SK-N-SH (cell line): ENCODE measurements around the gene DCLK1. TPM values are rescaled to one million over a fixed set of nuclear protein-coding genes. Genes with fewer than 3 reads are reported as not detected.

Experiments used
- CTCF ChIA-PET: fragments of 300-600, 350-600 bp; formaldehyde crosslinking; extraction: SDS; loops from one replicate; lab custom pipeline; 2021; lab: Yijun Ruan, JAX
- POLR2A ChIA-PET: fragments of 350-600 bp; sonication (Branson Sonifier 250); formaldehyde crosslinking; extraction: SDS; loops from one replicate; lab custom pipeline; 2020; ENCODE audit warnings: antibody characterized with exemption, inconsistent platforms; lab: Yijun Ruan, JAX
- DNase-seq: peaks from one replicate; pipeline ENCODE4 v3.0.0; 2012
- H2AFZ ChIP-seq: fragments of 200-600 bp; sonication (generic); 2 replicates; pipeline ENCODE4 v1.8.1; 2016; ENCODE audit warnings: antibody characterized with exemption, mild to moderate bottlenecking, low read depth
- H3F3A ChIP-seq: fragments of 200-600 bp; sonication (generic); replicated peaks from 2 replicates; pipeline ENCODE3; 2016; ENCODE audit warnings: antibody characterized with exemption, mild to moderate bottlenecking; ENCODE audit not compliant: insufficient read depth
- H3K27ac ChIP-seq, 2 experiments: fragments of 200-500 bp in 1 of 2; fragments of 200-600 bp in 1 of 2; sonication (Bioruptor generic) in 1 of 2; sonication (generic), shearing (Covaris generic) in 1 of 2; 2 replicates each; pipeline versions ENCODE4 v1.5.1 to v1.6.1; 2014 to 2016; ENCODE audit warnings: low read depth in 2 of 2, inconsistent platforms in 1 of 2, low read length in 1 of 2, mild to moderate bottlenecking in 1 of 2, mixed read lengths in 1 of 2
- H3K27me3 ChIP-seq: fragments of 200-600 bp; sonication (generic), shearing (Covaris generic); 2 replicates; pipeline ENCODE4 v1.6.1; 2016; ENCODE audit warnings: mixed run types; ENCODE audit not compliant: insufficient read depth
- H3K36me3 ChIP-seq, 2 experiments: fragments of 200-500 bp in 1 of 2; fragments of 200-600 bp in 1 of 2; sonication (Bioruptor generic) in 1 of 2; sonication (generic) in 1 of 2; replicated peaks in 1 of 2; 2 replicates each; pipeline versions ENCODE3 to v1.5.1; 2014 to 2016; ENCODE audit warnings: low read length in 1 of 2, mild to moderate bottlenecking in 1 of 2; ENCODE audit not compliant: insufficient read depth in 2 of 2, control insufficient read depth in 1 of 2
- H3K4me1 ChIP-seq, 2 experiments: fragments of 200-500 bp in 1 of 2; fragments of 200-600 bp in 1 of 2; sonication (Bioruptor generic) in 1 of 2; sonication (generic), shearing (Covaris generic) in 1 of 2; 2 replicates each; pipeline versions ENCODE4 v1.5.1 to v1.6.1; 2014 to 2016; ENCODE audit warnings: low read depth in 1 of 2, low read length in 1 of 2, mixed run types in 1 of 2; ENCODE audit not compliant: insufficient read depth in 2 of 2, control insufficient read depth in 1 of 2
- H3K4me2 ChIP-seq: fragments of 200-600 bp; sonication (generic), shearing (Covaris generic); 2 replicates; pipeline ENCODE4 v1.6.1; 2017; ENCODE audit warnings: mixed run types
- H3K4me3 ChIP-seq, 2 experiments: fragments of 200-500 bp in 1 of 2; fragments of 200-600 bp in 1 of 2; sonication (Bioruptor generic) in 1 of 2; sonication (generic), shearing (Covaris generic) in 1 of 2; 2 replicates each; pipeline versions ENCODE4 v1.5.1 to v1.8.1; 2014 to 2016; ENCODE audit warnings: low read depth in 2 of 2, inconsistent platforms in 1 of 2, low read length in 1 of 2, mild to moderate bottlenecking in 1 of 2, mixed read lengths in 1 of 2, moderate library complexity in 1 of 2
- H3K79me2 ChIP-seq: fragments of 200-600 bp; sonication (generic); 2 replicates; pipeline ENCODE4 v1.8.1; 2017; ENCODE audit warnings: mild to moderate bottlenecking; ENCODE audit not compliant: insufficient read depth
- H3K9ac ChIP-seq: fragments of 200-600 bp; sonication (generic); 2 replicates; pipeline ENCODE4 v1.6.1; 2017; ENCODE audit warnings: mixed run types
- H3K9me2 ChIP-seq: fragments of 200-600 bp; sonication (generic); 2 replicates; pipeline ENCODE4 v1.6.1; 2017; ENCODE audit warnings: mixed run types
- H3K9me3 ChIP-seq: fragments of 200-600 bp; sonication (generic); 2 replicates; pipeline ENCODE4 v1.6.1; 2017; ENCODE audit warnings: mixed run types, mild to moderate bottlenecking, moderate library complexity
- H4K20me1 ChIP-seq: fragments of 200-600 bp; sonication (generic); 2 replicates; pipeline ENCODE4 v1.6.1; 2017; ENCODE audit warnings: mild to moderate bottlenecking, mixed run types; ENCODE audit not compliant: insufficient read depth
- CHD2 ChIP-seq: fragments of 150-350 bp; IDR thresholded peaks from 2 replicates; pipeline ENCODE4 v1.6.1; 2018; ENCODE audit warnings: low read length; ENCODE audit not compliant: partially characterized antibody
- CTCF ChIP-seq: fragments of 200-600 bp; sonication (generic); IDR thresholded peaks from 2 replicates; pipeline ENCODE4 v1.6.1; 2017; ENCODE audit warnings: antibody characterized with exemption, mild to moderate bottlenecking, moderate library complexity
- EP300 ChIP-seq, 2 experiments: IDR thresholded peaks; 2 replicates each; pipeline versions ENCODE4 v1.4.0 to v1.6.1; 2012; ENCODE audit warnings: borderline replicate concordance in 1 of 2, low read depth in 1 of 2, low read length in 1 of 2
- EZH2phosphoT487 ChIP-seq: fragments of 200-600 bp; sonication (generic); IDR thresholded peaks from 2 replicates; pipeline ENCODE4 v1.6.1; 2017; ENCODE audit warnings: low read depth, mixed run types, mild to moderate bottlenecking, antibody characterized with exemption, moderate library complexity, borderline replicate concordance
- FOSL2 ChIP-seq: IDR thresholded peaks from 2 replicates; pipeline ENCODE4 v1.4.0; 2012; ENCODE audit warnings: low read depth, mild to moderate bottlenecking, moderate library complexity, borderline replicate concordance
- FOXJ3 ChIP-seq: sonication (generic); formaldehyde crosslinking; IDR thresholded peaks from 2 replicates; pipeline ENCODE4 v1.5.1; 2020; ENCODE audit warnings: mild to moderate bottlenecking, missing genetic modification reagents
- FOXM1 ChIP-seq: IDR thresholded peaks from 2 replicates; pipeline ENCODE4 v1.4.0; 2012; ENCODE audit warnings: low read depth, mild to moderate bottlenecking
- JUND ChIP-seq: IDR thresholded peaks from 2 replicates; pipeline ENCODE4 v1.4.0; 2012
- MEF2A ChIP-seq: IDR thresholded peaks from 2 replicates; pipeline ENCODE4 v1.4.0; 2012; ENCODE audit warnings: low read depth, borderline replicate concordance
- MXI1 ChIP-seq: IDR thresholded peaks from 2 replicates; pipeline ENCODE4 v1.6.1; 2012; ENCODE audit warnings: mild to moderate bottlenecking, low read depth, low read length, improper control_type of control experiment
- NFIC ChIP-seq: IDR thresholded peaks from 2 replicates; pipeline ENCODE4 v1.4.0; 2012; ENCODE audit warnings: borderline replicate concordance
- NRF1 ChIP-seq: IDR thresholded peaks from 2 replicates; pipeline ENCODE4 v1.6.1; 2012; ENCODE audit warnings: low read depth, mild to moderate bottlenecking, low read length
- RAD21 ChIP-seq: IDR thresholded peaks from 2 replicates; pipeline ENCODE4 v1.6.1; 2012; ENCODE audit warnings: mild to moderate bottlenecking, low read length
- RFX5 ChIP-seq: IDR thresholded peaks from 2 replicates; pipeline ENCODE4 v1.6.1; 2012; ENCODE audit warnings: mild to moderate bottlenecking, improper control_type of control experiment, low read length
- SIN3A ChIP-seq: IDR thresholded peaks from 2 replicates; pipeline ENCODE4 v1.6.1; 2012; ENCODE audit warnings: low read depth, mild to moderate bottlenecking, low read length, moderate library complexity, borderline replicate concordance
- SMC3 ChIP-seq: IDR thresholded peaks from 2 replicates; pipeline ENCODE4 v1.6.1; 2012; ENCODE audit warnings: low read depth, low read length, improper control_type of control experiment
- TAF1 ChIP-seq: IDR thresholded peaks from 2 replicates; pipeline ENCODE4 v1.6.1; 2012; ENCODE audit warnings: low read depth, mild to moderate bottlenecking, low read length, moderate library complexity, borderline replicate concordance
- TCF12 ChIP-seq: IDR thresholded peaks from 2 replicates; pipeline ENCODE4 v1.4.0; 2012
- TEAD4 ChIP-seq: IDR thresholded peaks from 2 replicates; pipeline ENCODE4 v1.4.0; 2012; ENCODE audit warnings: mild to moderate bottlenecking, borderline replicate concordance; ENCODE audit not compliant: insufficient read depth
- USF2 ChIP-seq: fragments of 150-350 bp; IDR thresholded peaks from 2 replicates; pipeline ENCODE4 v1.6.1; 2017; ENCODE audit warnings: antibody characterized with exemption, low read length, low read depth, borderline replicate concordance
- WGBS: methylation state at CpG from one replicate; pipeline ENCODE4 v1.1.6; 2017; ENCODE audit warnings: low lambda C conversion rate; 5-methylcytosine and 5-hydroxymethylcytosine counted together
- polyA plus RNA-seq, 3 experiments: library from polyadenylated mRNA; depleted of rRNA; stranded (reverse); fragments of >200 nt; gene quantifications; 2 replicates each; pipeline ENCODE4 v1.2.3, GENCODE V29; 2012

DCLK1 gene
- polyA plus RNA-seq, 1 of the 3 experiments (the other 2 are of a cell fraction): 1.1 TPM

GRCh38 chr13:35892837-35893814 lies 238.1 kb downstream of the DCLK1 start:
- Histone ChIP-seq H3K4me3 (no peak overlapping the region), H2AFZ (no peak overlapping the region), H3K9me3 (no peaks in the 10 kb centered on the region)
- TF ChIP-seq CTCF: no peak
- no peak for TF ChIP-seq SIN3A
- TF ChIP-seq JUND: no peak
- no peak for TF ChIP-seq TCF12
- TF ChIP-seq TEAD4: no peak
- no peak for TF ChIP-seq RAD21
- no peak for TF ChIP-seq MEF2A
- TF ChIP-seq EP300 (IDR thresholded peaks at IDR 0.05; ENCODE audit: borderline replicate concordance in 1 of 2, low read depth in 1 of 2, low read length in 1 of 2): no peak
- TF ChIP-seq MXI1: no peak
- no peak for TF ChIP-seq NFIC
- TF ChIP-seq CHD2: no peak
- TF ChIP-seq USF2: no peak
- no peak for TF ChIP-seq FOXM1
- TF ChIP-seq TAF1: no peak
- no peak for TF ChIP-seq SMC3
- TF ChIP-seq FOXJ3 (CRISPR knock-in tag): no peak
- TF ChIP-seq FOSL2: no peak
- no peak for TF ChIP-seq NRF1
- TF ChIP-seq RFX5: no peak
- no peak for TF ChIP-seq EZH2phosphoT487
- TF ChIP-seq, all 33 proteins: peak for 0
- peaks cover 29% of the 10 kb centered on the region for H3F3A ChIP-seq
- no peaks in the 10 kb centered on the region for H4K20me1 ChIP-seq
- WGBS: 90% methylated on average over 6 of the region's 6 CpGs
- peaks cover 7 to 27% of the 10 kb centered on the region in 2 experiments; a peak in 2 of 4 replicates for H3K4me1 ChIP-seq
- no peak overlapping the region for H3K4me2 ChIP-seq
- H3K9ac ChIP-seq: no peak overlapping the region
- CTCF ChIA-PET: no interaction called here
- DNase-seq: no peak
- no peaks in the 10 kb centered on the region for H3K9me2 ChIP-seq
- H3K27ac ChIP-seq: peak overlapping the region in 1 of 2 experiments; percentile 67; a peak in 2 of 4 replicates
- no peaks in the 10 kb centered on the region for H3K27me3 ChIP-seq
- POLR2A ChIA-PET: no interaction called here
- no peaks in the 10 kb centered on the region for H3K36me3 ChIP-seq
- no peaks in the 10 kb centered on the region for H3K79me2 ChIP-seq
